Measurements from ENCODE around the gene TRMT5. TPM values are rescaled to one million over a fixed set of nuclear protein-coding genes. Genes with fewer than 3 reads are reported as not detected.

The TRMT5 gene
- total and polyA plus RNA-seq, 2 donors (not counting 3 experiments of a cell fraction or from before 2014, with no cell fraction given): 2.4 to 12.6 TPM

GRCh38 chr14:60989599-60989998 is 8.7 kb upstream of the TRMT5 start:
- CTCF ChIA-PET: interaction anchor here (1.0 kb wide), 1 partner anchor 36 kb away, joined by 3 read pairs; no protein-coding TSS in a partner anchor
- Histone ChIP-seq H3K9me3 (replicated peaks; ENCODE audit: control insufficient read depth, insufficient read depth, low read length) (no peaks in the 10 kb centered on the region), H4K20me1 (replicated peaks; ENCODE audit: control insufficient read depth, extremely low read depth, insufficient read depth, low read length) (no peaks in the 10 kb centered on the region), H3K27ac (ENCODE audit: insufficient read depth, low read depth, low read length) (no peak overlapping the region), H2AFZ (ENCODE audit: low read depth, low read length) (no peak overlapping the region), H3K27me3 (ENCODE audit: control insufficient read depth in 2 of 2, insufficient read depth in 2 of 2, low read length in 2 of 2) (no peaks in the 10 kb centered on the region), H3K4me2 (ENCODE audit: insufficient read depth, low read length) (no peak overlapping the region), H3K4me3 (replicated peaks in 1 of 3; ENCODE audit: insufficient read depth in 1 of 3, low read depth in 1 of 3, low read length in 3 of 3) (no peak overlapping the region), H3K9ac (replicated peaks; ENCODE audit: extremely low read depth, insufficient read depth, low read length) (no peak overlapping the region), H3K36me3 (ENCODE audit: control insufficient read depth in 2 of 2, extremely low read depth in 1 of 2, insufficient read depth in 2 of 2, low read length in 2 of 2) (peaks cover 10% of the 10 kb centered on the region in 2 experiments), H3K79me2 (ENCODE audit: control insufficient read depth, insufficient read depth, low read length) (no peaks in the 10 kb centered on the region), H3K4me1 (ENCODE audit: control insufficient read depth, extremely low read depth, insufficient read depth, low read length) (no peaks in the 10 kb centered on the region), H3K9me1 (replicated peaks; ENCODE audit: control insufficient read depth, extremely low read depth, insufficient read depth, low read length) (no peaks in the 10 kb centered on the region)
- dilution Hi-C loops (cut with MboI; ENCODE audit: extremely low pct_ligation_motif_present, low sequenced_read_pairs): no loop called here
- no peak for FAIRE-seq
- BruUV-seq (replicated peaks): no TSS peak
- TF ChIP-seq EZH2 (IDR thresholded peaks at IDR 0.05; ENCODE audit: borderline replicate concordance, low read depth, low read length, severe bottlenecking): no peak
- no peak for TF ChIP-seq MYC (IDR thresholded peaks at IDR 0.05; ENCODE audit: low read depth, low read length)
- TF ChIP-seq CTCF (IDR thresholded peaks at IDR 0.05; ENCODE audit: extremely low read depth in 1 of 2, insufficient read depth in 1 of 2, low read depth in 1 of 2, low read length in 2 of 2): no peak
- no peak for TF ChIP-seq MAX (IDR thresholded peaks at IDR 0.05; ENCODE audit: insufficient read depth, insufficient read length)
- no peak for TF ChIP-seq POLR2A (IDR thresholded peaks at IDR 0.05; ENCODE audit: low read depth, low read length)
- no peak for TF ChIP-seq POLR2AphosphoS5 (IDR thresholded peaks at IDR 0.05; ENCODE audit: insufficient read depth, low read depth, low read length)
- TF ChIP-seq GATA2 (IDR thresholded peaks at IDR 0.05; ENCODE audit: insufficient read depth, insufficient read length, low read depth, low read length): no peak
- no peak for TF ChIP-seq FOS (IDR thresholded peaks at IDR 0.05; ENCODE audit: borderline replicate concordance, insufficient read depth, low read length)
- TF ChIP-seq JUN (IDR thresholded peaks at IDR 0.05; ENCODE audit: borderline replicate concordance, insufficient read depth, insufficient read length, low read depth): no peak
- no peak for DNase-seq (ENCODE audit: low read depth, low spot score)
- intact Hi-C loops (cut with micrococcal nuclease): no loop called here
- POLR2A ChIA-PET: no interaction called here

Measured in endothelial cell of umbilical vein (primary cell).